ENCODE data around the gene SAP30BP.

The SAP30BP gene

GRCh38 chr17:75650874-75651273 is 16.3 kb upstream of the SAP30BP start:
- no peak for FAIRE-seq

- FAIRE-seq: no peak
Measured at GRCh38 chr17:75652341-75652740, 14.8 kb upstream of the SAP30BP start.

- FAIRE-seq: no peak
Measured at GRCh38 chr17:75652934-75653549, 14.1 kb upstream of the SAP30BP start.

GRCh38 chr17:75654176-75654575 is 13.0 kb upstream of the SAP30BP start:
- FAIRE-seq: no peak

GRCh38 chr17:75658237-75658636 is 8.9 kb upstream of the SAP30BP start:
- no peak for FAIRE-seq

GRCh38 chr17:75661531-75661930 is 5.6 kb upstream of the SAP30BP start:
- FAIRE-seq: no peak

GRCh38 chr17:75662511-75662910 is 4.6 kb upstream of the SAP30BP start:
- no peak for FAIRE-seq

- no peak for FAIRE-seq
Measured at GRCh38 chr17:75664099-75664549, 3.0 kb upstream of the SAP30BP start.

GRCh38 chr17:75665981-75666380 is 1.2 kb upstream of the SAP30BP start:
- FAIRE-seq: no peak

GRCh38 chr17:75667825-75668224 is 687 bp downstream of the SAP30BP start:
- FAIRE-seq: no peak

GRCh38 chr17:75668489-75668888 is 1.4 kb downstream of the SAP30BP start:
- FAIRE-seq: no peak

GRCh38 chr17:75670868-75671267 is 3.7 kb downstream of the SAP30BP start:
- FAIRE-seq: no peak

GRCh38 chr17:75672011-75672410 is 4.9 kb downstream of the SAP30BP start:
- FAIRE-seq: no peak

GRCh38 chr17:75673487-75673886 is 6.3 kb downstream of the SAP30BP start:
- FAIRE-seq: no peak

GRCh38 chr17:75676461-75676860 is 9.3 kb downstream of the SAP30BP start:
- FAIRE-seq: no peak

- no peak for FAIRE-seq
Measured at GRCh38 chr17:75679706-75680211, 12.6 kb downstream of the SAP30BP start.

GRCh38 chr17:75680431-75680830 is 13.3 kb downstream of the SAP30BP start:
- FAIRE-seq: no peak

- FAIRE-seq: no peak
Measured at GRCh38 chr17:75681289-75681688, 14.2 kb downstream of the SAP30BP start.

- FAIRE-seq: no peak
Measured at GRCh38 chr17:75683583-75683982, 16.4 kb downstream of the SAP30BP start.

- FAIRE-seq: no peak
Measured at GRCh38 chr17:75684249-75684648, 17.1 kb downstream of the SAP30BP start.

GRCh38 chr17:75684924-75685323 is 17.8 kb downstream of the SAP30BP start:
- FAIRE-seq: no peak

- FAIRE-seq: no peak
Measured at GRCh38 chr17:75685499-75685898, 18.4 kb downstream of the SAP30BP start.

GRCh38 chr17:75688209-75688825 is 21.2 kb downstream of the SAP30BP start:
- FAIRE-seq: no peak

GRCh38 chr17:75689441-75689873 is 22.3 kb downstream of the SAP30BP start:
- no peak for FAIRE-seq

- FAIRE-seq: no peak
Measured at GRCh38 chr17:75691371-75691791, 24.2 kb downstream of the SAP30BP start.
